Measurements from ENCODE around the gene ZNF22.

ZNF22 gene

DNA sequence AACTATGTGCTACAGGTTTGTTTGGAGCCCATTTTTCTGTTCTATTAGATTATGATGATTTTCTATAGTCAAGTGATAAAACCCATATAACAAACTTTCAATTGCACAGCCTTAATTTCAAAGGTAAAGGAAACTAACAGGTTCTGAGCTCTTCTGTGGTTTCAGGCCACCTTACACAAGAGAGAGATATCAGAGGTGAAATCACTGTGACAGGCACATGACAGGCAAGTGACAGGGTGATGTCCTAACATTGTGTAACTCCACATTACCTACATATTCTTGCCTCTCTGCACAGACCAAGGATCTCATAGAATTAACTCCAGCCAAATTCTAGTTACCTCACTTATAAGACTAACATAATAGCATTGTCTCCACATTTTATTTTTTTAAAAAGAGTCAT, 35.0 kb downstream of the ZNF22 start:
- DNase-seq = no peak

DNA sequence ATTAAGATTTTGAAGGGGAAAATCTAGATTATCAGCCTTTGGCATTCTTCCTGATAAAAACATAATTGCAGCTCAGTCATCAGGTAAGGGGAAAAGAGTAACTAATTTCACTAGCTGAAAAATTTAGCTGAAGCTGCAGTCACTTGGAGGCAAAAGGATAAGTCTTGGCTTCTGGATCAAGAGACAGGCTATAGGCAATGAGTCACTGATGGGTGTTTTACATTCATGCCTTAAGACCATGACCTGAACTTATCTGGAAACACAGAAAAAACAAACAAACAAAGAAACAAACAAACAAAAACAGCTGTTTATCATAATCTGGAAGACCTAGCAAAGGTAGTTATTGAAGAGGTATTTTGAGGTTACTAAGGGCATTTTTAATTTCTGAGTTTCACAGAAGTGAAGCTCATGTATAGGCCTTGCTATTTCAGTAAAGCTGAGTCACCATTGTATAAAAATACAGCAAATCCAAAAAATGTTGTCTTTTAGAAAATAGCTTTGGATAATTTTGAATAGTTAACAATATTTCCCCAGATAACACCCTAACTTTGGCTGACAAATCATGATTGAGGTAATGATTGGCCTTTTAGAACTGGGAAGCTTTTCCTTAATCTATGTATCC, 40.3 kb downstream of the ZNF22 start:
- no peak for DNase-seq

DNA sequence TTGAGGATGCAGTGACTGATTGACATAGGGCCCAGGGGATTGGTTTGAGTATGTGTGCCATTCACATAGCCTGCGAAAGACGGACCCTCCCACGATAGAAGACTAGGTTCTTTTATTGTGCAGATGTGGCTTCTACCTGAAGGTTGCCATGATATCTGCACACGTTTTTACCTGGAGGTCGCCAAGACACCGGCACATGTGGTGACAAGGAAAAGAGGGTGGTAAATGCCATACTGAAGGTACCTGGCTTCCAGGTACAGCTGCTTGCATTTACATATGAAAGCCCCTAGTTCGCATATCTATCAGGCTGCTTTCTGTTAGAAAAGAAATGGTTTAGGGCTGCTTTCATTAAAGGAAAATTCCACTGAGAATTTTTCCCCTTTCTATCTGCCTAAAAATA, 43.6 kb downstream of the ZNF22 start:
- no peak for DNase-seq

DNA sequence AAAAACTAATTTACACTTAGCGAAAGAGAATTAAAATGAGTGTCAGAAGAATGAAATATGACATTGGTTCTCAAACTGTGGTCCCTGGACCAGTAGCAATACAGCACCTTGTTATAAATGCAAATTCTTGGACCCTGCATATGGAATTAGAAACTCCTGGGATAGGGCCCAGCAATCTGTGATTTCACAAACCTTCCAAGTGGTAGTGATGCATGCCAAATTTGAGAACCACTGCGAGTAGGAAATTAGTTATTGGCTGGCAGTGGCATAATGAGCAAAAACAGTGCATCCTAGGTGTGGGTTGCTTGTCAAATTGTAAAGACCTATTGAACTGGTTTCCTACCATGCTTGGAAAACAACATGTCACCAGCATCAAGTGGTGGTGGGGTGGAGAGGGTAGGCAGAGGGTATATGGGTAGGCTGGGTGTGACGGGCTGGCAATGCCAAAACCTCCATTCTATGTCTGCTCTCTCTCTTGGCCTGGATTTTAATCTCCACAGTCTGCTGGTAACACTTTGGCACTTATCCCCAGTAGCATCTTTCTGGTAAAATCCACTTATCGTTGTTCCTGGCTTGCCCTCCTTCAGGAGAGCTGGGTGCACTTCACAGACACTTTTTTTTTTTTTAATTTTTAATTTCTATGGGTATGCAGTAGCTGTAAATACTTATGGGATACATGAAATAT, 50.0 kb downstream of the ZNF22 start:
- no peak for DNase-seq

DNA sequence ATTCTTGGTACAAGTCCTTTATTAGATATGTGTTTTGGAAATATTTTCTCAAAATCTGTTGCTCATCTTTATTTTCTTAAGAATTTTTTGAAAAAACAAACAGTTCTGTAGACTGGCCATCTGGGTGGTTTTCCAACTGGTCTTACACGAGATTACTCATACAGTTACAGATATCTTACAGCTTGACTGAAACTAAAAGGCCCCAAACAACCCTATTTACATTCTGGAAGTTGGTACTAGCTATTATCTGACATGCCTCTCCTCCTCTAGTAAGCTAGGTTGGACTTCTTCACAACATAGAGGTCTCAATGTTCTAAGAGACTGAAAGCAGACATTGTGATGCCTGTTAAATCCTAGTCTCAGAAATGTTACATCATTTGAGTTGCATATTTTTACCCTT, 52.0 kb downstream of the ZNF22 start:
- DNase-seq = no peak

DNA sequence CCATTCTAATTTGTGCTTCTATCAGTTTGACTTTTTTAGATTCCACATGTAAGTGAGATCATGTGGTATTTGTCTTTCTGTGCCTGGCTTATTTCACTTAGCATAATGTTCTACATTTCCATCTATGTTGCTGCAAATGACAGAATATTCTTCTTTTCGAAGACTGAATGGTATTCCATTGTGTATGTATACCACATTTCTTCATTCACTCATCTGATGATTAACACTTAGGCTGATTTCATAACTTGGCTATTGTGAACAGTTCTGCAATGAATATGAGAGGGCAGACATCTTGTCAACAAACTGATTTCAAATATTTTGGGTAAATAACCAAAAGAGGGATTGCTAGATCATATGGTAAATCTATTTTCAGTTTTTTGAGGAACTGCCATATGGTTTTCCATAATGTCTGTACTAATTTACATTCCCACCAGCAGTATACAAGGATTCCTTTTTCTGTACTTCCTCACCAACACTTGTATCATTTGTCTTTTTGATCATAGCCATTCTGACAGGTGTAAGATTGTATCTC, 52.9 kb downstream of the ZNF22 start:
- no peak for DNase-seq
